Endothelial cell of umbilical vein (primary cell): ENCODE data around the gene CMIP. TPM values are rescaled to one million over a fixed set of nuclear protein-coding genes. Genes with fewer than 3 reads are reported as not detected.

Experiments
- BruUV-seq: library from RNA; stranded (reverse); fragments of 400-500 nt; replicated peaks from 2 replicates; lab custom pipeline; 2021; lab: Mats Ljungman, UMichigan
- CTCF ChIA-PET: fragments of 300-600, 350-600 bp; sonication (Branson Sonifier 250); formaldehyde crosslinking; loops from one replicate; lab custom pipeline; 2021; ENCODE audit warnings: antibody characterized with exemption, inconsistent platforms; lab: Charles Lee
- POLR2A ChIA-PET: fragments of 300-600, 350-600 bp; sonication (Branson Sonifier 250); formaldehyde crosslinking; loops from one replicate; lab custom pipeline; 2021; ENCODE audit warnings: antibody characterized with exemption, inconsistent platforms; lab: Charles Lee
- DNase-seq: peaks from one replicate; pipeline ENCODE4 v3.0.0-alpha.2; 2011; ENCODE audit warnings: low read depth, low spot score
- FAIRE-seq: peaks from 2 replicates; lab custom pipeline; 2011; peaks lifted over from hg19 to GRCh38; lab: Jason Lieb, UNC
- H2AFZ ChIP-seq: 2 replicates; pipeline ENCODE4 v1.6.0; 2012; ENCODE audit warnings: low read depth, low read length, control low read depth, inconsistent platforms
- H3K27ac ChIP-seq: 2 replicates; pipeline ENCODE4 v1.5.1; 2011; ENCODE audit warnings: low read depth, mild to moderate bottlenecking, control low read depth, low read length, moderate library complexity; ENCODE audit not compliant: insufficient read depth
- H3K27me3 ChIP-seq, 2 experiments: 2 replicates each; pipeline versions ENCODE4 v1.6.0 to v1.6.1; 2011; ENCODE audit warnings: low read length in 2 of 2, mixed read lengths in 1 of 2; ENCODE audit not compliant: control insufficient read depth in 2 of 2, insufficient read depth in 2 of 2
- H3K36me3 ChIP-seq, 2 experiments: 2 replicates in 1 of 2; 3 replicates in 1 of 2; pipeline ENCODE4 v1.5.1; 2011; ENCODE audit warnings: low read length in 2 of 2, mild to moderate bottlenecking in 1 of 2, moderate library complexity in 1 of 2; ENCODE audit not compliant: control insufficient read depth in 2 of 2, insufficient read depth in 2 of 2; ENCODE audit errors: extremely low read depth in 1 of 2
- H3K4me1 ChIP-seq: 3 replicates; pipeline ENCODE4 v1.5.1; 2011; ENCODE audit warnings: mild to moderate bottlenecking, low read length; ENCODE audit not compliant: control insufficient read depth, insufficient read depth; ENCODE audit errors: extremely low read depth
- H3K4me2 ChIP-seq: 2 replicates; pipeline ENCODE4 v1.6.1; 2011; ENCODE audit warnings: low read length, control low read depth, mixed read lengths; ENCODE audit not compliant: insufficient read depth
- H3K4me3 ChIP-seq, 3 experiments: fragments of 200-600 bp in 1 of 3; sonication (generic), shearing (Covaris generic) in 1 of 3; replicated peaks in 1 of 3; 2 replicates each; pipeline ENCODE4 v1.5.1; 2011 to 2016; ENCODE audit warnings: control low read depth in 3 of 3, low read length in 3 of 3, mild to moderate bottlenecking in 2 of 3, inconsistent platforms in 1 of 3, low read depth in 1 of 3, moderate library complexity in 1 of 3; ENCODE audit not compliant: insufficient read depth in 1 of 3
- H3K79me2 ChIP-seq: 2 replicates; pipeline ENCODE4 v1.6.0; 2012; ENCODE audit warnings: low read length, inconsistent platforms; ENCODE audit not compliant: control insufficient read depth, insufficient read depth
- H3K9ac ChIP-seq: replicated peaks from 2 replicates; pipeline ENCODE3; 2011; ENCODE audit warnings: low read length, control low read depth; ENCODE audit not compliant: insufficient read depth; ENCODE audit errors: extremely low read depth
- H3K9me1 ChIP-seq: replicated peaks from 3 replicates; pipeline ENCODE4 v1.6.0; 2011; ENCODE audit warnings: mild to moderate bottlenecking, low read length; ENCODE audit not compliant: control insufficient read depth, insufficient read depth; ENCODE audit errors: extremely low read depth
- H3K9me3 ChIP-seq: replicated peaks from 2 replicates; pipeline ENCODE4 v1.5.1; 2012; ENCODE audit warnings: low read length, inconsistent platforms; ENCODE audit not compliant: control insufficient read depth, insufficient read depth
- H4K20me1 ChIP-seq: replicated peaks from 2 replicates; pipeline ENCODE3; 2011; ENCODE audit warnings: mild to moderate bottlenecking, low read length; ENCODE audit not compliant: control insufficient read depth, insufficient read depth; ENCODE audit errors: extremely low read depth
- EZH2 ChIP-seq: IDR thresholded peaks from 2 replicates; pipeline ENCODE4 v1.6.1; 2012; ENCODE audit warnings: borderline replicate concordance, low read depth, mild to moderate bottlenecking, moderate library complexity, low read length, inconsistent platforms; ENCODE audit not compliant: severe bottlenecking
- FOS ChIP-seq: IDR thresholded peaks from 2 replicates; pipeline ENCODE4 v1.6.1; 2011; ENCODE audit warnings: mild to moderate bottlenecking, low read length, moderate library complexity, borderline replicate concordance; ENCODE audit not compliant: insufficient read depth
- GATA2 ChIP-seq: IDR thresholded peaks from 2 replicates; pipeline ENCODE4 v1.7.0; 2011; ENCODE audit warnings: low read depth, mild to moderate bottlenecking, moderate library complexity, mixed read lengths, low read length; ENCODE audit not compliant: insufficient read length, insufficient read depth
- JUN ChIP-seq: IDR thresholded peaks from 2 replicates; pipeline ENCODE4 v1.6.1; 2011; ENCODE audit warnings: borderline replicate concordance, low read depth; ENCODE audit not compliant: insufficient read length, insufficient read depth
- MYC ChIP-seq: IDR thresholded peaks from one replicate; pipeline ENCODE4 v1.6.1; 2011; ENCODE audit warnings: mild to moderate bottlenecking, low read depth, low read length
- POLR2A ChIP-seq: IDR thresholded peaks from 2 replicates; pipeline ENCODE4 v1.6.1; 2012; ENCODE audit warnings: low read depth, mild to moderate bottlenecking, control low read depth, low read length
- POLR2AphosphoS5 ChIP-seq: IDR thresholded peaks from 2 replicates; pipeline ENCODE4 v1.6.1; 2012; ENCODE audit warnings: low read depth, mild to moderate bottlenecking, control low read depth, low read length, moderate library complexity; ENCODE audit not compliant: insufficient read depth
- dilution Hi-C: fragments of 300-500 bp; cut with MboI; formaldehyde crosslinking; loops from one replicate; pipeline ENCODE4 v1.15.0; 2019; ENCODE audit warnings: low sequenced_read_pairs; ENCODE audit not compliant: extremely low pct_ligation_motif_present
- intact Hi-C: fragments of 100-400 bp; cut with micrococcal nuclease; formaldehyde crosslinking; loops from one replicate; pipeline ENCODE4 v1.10.0; 2022
- polyA plus RNA-seq, 4 experiments: library from polyadenylated mRNA; depleted of rRNA in 3 of 4; stranded (reverse) in 3 of 4; unstranded in 1 of 4; fragments of >200 nt; gene quantifications; 2 replicates each; pipeline versions ENCODE4 v1.2.1 to v1.2.3, GENCODE V29; 2011 to 2012; ENCODE audit warnings: missing spikeins in 1 of 4
- total RNA-seq: library from RNA; stranded (reverse); gene quantifications from 2 replicates; pipeline ENCODE4 v1.2.3, GENCODE V29; 2021
- TF ChIP-seq, protein P1 (sequence below): IDR thresholded peaks from 2 replicates; pipeline ENCODE4 v1.6.1; 2011; ENCODE audit not compliant: insufficient read depth, insufficient read length
- TF ChIP-seq, protein P2 (sequence below), 2 donors: IDR thresholded peaks; 1 replicate in 1 of 2; 2 replicates in 1 of 2; pipeline ENCODE4 v1.5.1; 2011; ENCODE audit warnings: low read length in 2 of 2, mild to moderate bottlenecking in 2 of 2, moderate library complexity in 2 of 2, control low read depth in 1 of 2, inconsistent platforms in 1 of 2, low read depth in 1 of 2; ENCODE audit not compliant: insufficient read depth in 1 of 2; ENCODE audit errors: extremely low read depth in 1 of 2

The CMIP gene
- total and polyA plus RNA-seq, 2 donors (not counting 3 experiments of a cell fraction or from before 2014, with no cell fraction given) = 29.0 to 101 TPM

DNA sequence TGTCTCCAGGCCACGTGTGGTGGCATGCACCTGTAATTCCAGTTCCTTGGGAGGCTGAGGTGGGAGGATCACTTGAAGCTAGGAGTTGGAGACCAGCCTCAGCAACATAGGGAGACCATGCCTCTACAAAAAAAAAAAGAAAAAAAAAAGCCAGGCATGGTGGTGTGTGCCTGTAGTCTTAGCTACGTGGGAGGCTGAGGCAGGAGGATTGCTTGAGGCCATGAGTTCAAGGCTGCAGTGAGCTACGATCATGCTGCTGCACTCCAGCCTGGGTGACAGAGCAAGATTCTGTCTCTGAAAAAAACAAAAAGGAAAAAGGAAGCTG is 103.9 kb downstream of the CMIP start:
- CTCF ChIA-PET = interaction anchor here (0.8 to 1.5 kb wide), 3 partner anchors 120 to 149 kb away, joined by 3 to 4 read pairs (median 4); no protein-coding TSS in a partner anchor

More for the DNA sequence above, 103.9 kb downstream of the CMIP start:
- DNase-seq = no peak
- no peak overlapping the region for H3K4me2 ChIP-seq
- peaks cover 50% of the 10 kb centered on the region for H3K4me1 ChIP-seq
- no peaks in the 10 kb centered on the region for H3K9me1 ChIP-seq
- no peak overlapping the region for H2AFZ ChIP-seq
- H3K9ac ChIP-seq = no peak overlapping the region
- no peaks in the 10 kb centered on the region for H3K9me3 ChIP-seq
- no peak overlapping the region for H3K4me3 ChIP-seq
- peaks cover 5% of the 10 kb centered on the region for H4K20me1 ChIP-seq
- H3K27ac ChIP-seq = no peak overlapping the region
- dilution Hi-C loops (no loop called here), intact Hi-C loops (no loop called here)
- peaks cover 52% of the 10 kb centered on the region for H3K79me2 ChIP-seq
- no peaks in the 10 kb centered on the region for H3K36me3 ChIP-seq
- FAIRE-seq = no peak
- no peak for TF ChIP-seq POLR2AphosphoS5
- TF ChIP-seq, protein P1, sequence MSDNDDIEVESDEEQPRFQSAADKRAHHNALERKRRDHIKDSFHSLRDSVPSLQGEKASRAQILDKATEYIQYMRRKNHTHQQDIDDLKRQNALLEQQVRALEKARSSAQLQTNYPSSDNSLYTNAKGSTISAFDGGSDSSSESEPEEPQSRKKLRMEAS = no peak
- TF ChIP-seq POLR2A = no peak
- TF ChIP-seq, protein P2, sequence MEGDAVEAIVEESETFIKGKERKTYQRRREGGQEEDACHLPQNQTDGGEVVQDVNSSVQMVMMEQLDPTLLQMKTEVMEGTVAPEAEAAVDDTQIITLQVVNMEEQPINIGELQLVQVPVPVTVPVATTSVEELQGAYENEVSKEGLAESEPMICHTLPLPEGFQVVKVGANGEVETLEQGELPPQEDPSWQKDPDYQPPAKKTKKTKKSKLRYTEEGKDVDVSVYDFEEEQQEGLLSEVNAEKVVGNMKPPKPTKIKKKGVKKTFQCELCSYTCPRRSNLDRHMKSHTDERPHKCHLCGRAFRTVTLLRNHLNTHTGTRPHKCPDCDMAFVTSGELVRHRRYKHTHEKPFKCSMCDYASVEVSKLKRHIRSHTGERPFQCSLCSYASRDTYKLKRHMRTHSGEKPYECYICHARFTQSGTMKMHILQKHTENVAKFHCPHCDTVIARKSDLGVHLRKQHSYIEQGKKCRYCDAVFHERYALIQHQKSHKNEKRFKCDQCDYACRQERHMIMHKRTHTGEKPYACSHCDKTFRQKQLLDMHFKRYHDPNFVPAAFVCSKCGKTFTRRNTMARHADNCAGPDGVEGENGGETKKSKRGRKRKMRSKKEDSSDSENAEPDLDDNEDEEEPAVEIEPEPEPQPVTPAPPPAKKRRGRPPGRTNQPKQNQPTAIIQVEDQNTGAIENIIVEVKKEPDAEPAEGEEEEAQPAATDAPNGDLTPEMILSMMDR (IDR thresholded peaks at IDR 0.05; ENCODE audit: extremely low read depth in 1 of 2, insufficient read depth in 1 of 2, low read depth in 1 of 2, low read length in 2 of 2) = no peak
- TF ChIP-seq EZH2 = no peak
- TF ChIP-seq MYC = no peak
- no peak for TF ChIP-seq JUN
- no peak for TF ChIP-seq GATA2
- no peak for TF ChIP-seq FOS
- no peaks in the 10 kb centered on the region for H3K27me3 ChIP-seq
- BruUV-seq = no TSS peak
- POLR2A ChIA-PET = interaction anchor here (0.7 kb wide), 1 partner anchor 49 kb away, joined by 3 read pairs; no protein-coding TSS in a partner anchor
